ENCODE measurements around the gene ERCC1. TPM values are rescaled to one million over a fixed set of nuclear protein-coding genes. Genes with fewer than 3 reads are reported as not detected.

Gene ERCC1
- total RNA-seq, 1 donor, result 96.3 TPM

DNA sequence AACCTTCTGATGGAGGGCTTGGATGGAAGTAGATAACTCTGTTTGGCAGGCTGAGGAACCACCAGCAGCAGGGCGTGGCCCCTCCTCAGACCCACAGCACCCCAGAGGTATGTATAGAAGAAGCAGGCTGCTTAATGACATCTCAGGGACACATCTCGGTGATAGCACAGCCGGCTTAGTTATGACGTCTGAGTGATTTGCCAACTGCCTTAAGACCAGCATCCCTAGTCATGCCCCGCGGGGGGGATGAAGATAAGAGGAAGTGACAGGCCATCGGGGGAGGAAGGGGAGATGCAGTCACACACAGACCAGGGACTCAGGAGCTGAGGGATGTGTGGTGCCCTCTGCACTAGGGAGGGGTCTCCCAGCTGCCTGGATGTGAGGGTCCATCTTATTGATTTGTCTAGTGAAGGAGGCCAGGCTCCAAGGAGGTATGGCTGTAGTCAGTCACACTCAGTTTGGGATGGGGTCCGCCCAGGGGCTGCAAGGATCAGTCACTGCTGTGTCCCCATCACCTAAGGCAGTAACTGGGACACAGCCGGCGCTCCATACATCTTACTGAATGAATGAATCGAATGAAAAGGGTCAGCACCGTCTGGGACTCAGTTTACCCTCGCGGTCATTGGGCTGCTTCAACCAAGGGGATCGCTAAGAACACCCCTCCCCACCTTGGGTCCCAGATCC is 19.2 kb upstream of the ERCC1 start:
- peak; percentile 69 for DNase-seq (ENCODE audit: insufficient read length, low spot score, missing footprints)
- Histone ChIP-seq H3K27ac (ENCODE audit: low read depth, low read length) (peak overlapping the region; percentile 98), H4K20me1 (ENCODE audit: insufficient read depth, low read length) (no peaks in the 10 kb centered on the region), H3K79me2 (ENCODE audit: insufficient read depth, low read length) (peaks cover 5% of the 10 kb centered on the region), H3K4me3 (ENCODE audit: insufficient read depth, low read length) (peak overlapping the region; percentile 75), H3K27me3 (ENCODE audit: insufficient read depth, low read length) (no peaks in the 10 kb centered on the region), H3K4me2 (ENCODE audit: insufficient read depth, low read length) (peak overlapping the region; percentile 89), H3K9me3 (ENCODE audit: low read depth, low read length) (no peaks in the 10 kb centered on the region), H3K4me1 (ENCODE audit: insufficient read depth, low read length) (peaks cover 31% of the 10 kb centered on the region), H3K36me3 (ENCODE audit: insufficient read depth, low read length) (no peaks in the 10 kb centered on the region), H2AFZ (ENCODE audit: low read length) (no peak overlapping the region)
- TF ChIP-seq, protein P1, sequence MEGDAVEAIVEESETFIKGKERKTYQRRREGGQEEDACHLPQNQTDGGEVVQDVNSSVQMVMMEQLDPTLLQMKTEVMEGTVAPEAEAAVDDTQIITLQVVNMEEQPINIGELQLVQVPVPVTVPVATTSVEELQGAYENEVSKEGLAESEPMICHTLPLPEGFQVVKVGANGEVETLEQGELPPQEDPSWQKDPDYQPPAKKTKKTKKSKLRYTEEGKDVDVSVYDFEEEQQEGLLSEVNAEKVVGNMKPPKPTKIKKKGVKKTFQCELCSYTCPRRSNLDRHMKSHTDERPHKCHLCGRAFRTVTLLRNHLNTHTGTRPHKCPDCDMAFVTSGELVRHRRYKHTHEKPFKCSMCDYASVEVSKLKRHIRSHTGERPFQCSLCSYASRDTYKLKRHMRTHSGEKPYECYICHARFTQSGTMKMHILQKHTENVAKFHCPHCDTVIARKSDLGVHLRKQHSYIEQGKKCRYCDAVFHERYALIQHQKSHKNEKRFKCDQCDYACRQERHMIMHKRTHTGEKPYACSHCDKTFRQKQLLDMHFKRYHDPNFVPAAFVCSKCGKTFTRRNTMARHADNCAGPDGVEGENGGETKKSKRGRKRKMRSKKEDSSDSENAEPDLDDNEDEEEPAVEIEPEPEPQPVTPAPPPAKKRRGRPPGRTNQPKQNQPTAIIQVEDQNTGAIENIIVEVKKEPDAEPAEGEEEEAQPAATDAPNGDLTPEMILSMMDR (IDR thresholded peaks at IDR 0.05; ENCODE audit: extremely low read depth, low read depth, low read length), result no peak

GRCh38 chr19:45442408-45442777 is 18.7 kb upstream of the ERCC1 start:
- TF ChIP-seq, protein P1 (IDR thresholded peaks at IDR 0.05; ENCODE audit: extremely low read depth, low read depth, low read length), result no peak
- Histone ChIP-seq H3K79me2 (ENCODE audit: insufficient read depth, low read length) (peaks cover 5% of the 10 kb centered on the region), H3K27me3 (ENCODE audit: insufficient read depth, low read length) (no peaks in the 10 kb centered on the region), H3K4me2 (ENCODE audit: insufficient read depth, low read length) (peak overlapping the region; percentile 89), H3K36me3 (ENCODE audit: insufficient read depth, low read length) (no peaks in the 10 kb centered on the region), H3K9me3 (ENCODE audit: low read depth, low read length) (no peaks in the 10 kb centered on the region), H3K27ac (ENCODE audit: low read depth, low read length) (peak overlapping the region; percentile 98), H4K20me1 (ENCODE audit: insufficient read depth, low read length) (no peaks in the 10 kb centered on the region), H3K4me3 (ENCODE audit: insufficient read depth, low read length) (no peak overlapping the region), H3K4me1 (ENCODE audit: insufficient read depth, low read length) (peaks cover 31% of the 10 kb centered on the region), H2AFZ (ENCODE audit: low read length) (no peak overlapping the region)
- DNase-seq (ENCODE audit: insufficient read length, low spot score, missing footprints), result peak; percentile 21

DNA sequence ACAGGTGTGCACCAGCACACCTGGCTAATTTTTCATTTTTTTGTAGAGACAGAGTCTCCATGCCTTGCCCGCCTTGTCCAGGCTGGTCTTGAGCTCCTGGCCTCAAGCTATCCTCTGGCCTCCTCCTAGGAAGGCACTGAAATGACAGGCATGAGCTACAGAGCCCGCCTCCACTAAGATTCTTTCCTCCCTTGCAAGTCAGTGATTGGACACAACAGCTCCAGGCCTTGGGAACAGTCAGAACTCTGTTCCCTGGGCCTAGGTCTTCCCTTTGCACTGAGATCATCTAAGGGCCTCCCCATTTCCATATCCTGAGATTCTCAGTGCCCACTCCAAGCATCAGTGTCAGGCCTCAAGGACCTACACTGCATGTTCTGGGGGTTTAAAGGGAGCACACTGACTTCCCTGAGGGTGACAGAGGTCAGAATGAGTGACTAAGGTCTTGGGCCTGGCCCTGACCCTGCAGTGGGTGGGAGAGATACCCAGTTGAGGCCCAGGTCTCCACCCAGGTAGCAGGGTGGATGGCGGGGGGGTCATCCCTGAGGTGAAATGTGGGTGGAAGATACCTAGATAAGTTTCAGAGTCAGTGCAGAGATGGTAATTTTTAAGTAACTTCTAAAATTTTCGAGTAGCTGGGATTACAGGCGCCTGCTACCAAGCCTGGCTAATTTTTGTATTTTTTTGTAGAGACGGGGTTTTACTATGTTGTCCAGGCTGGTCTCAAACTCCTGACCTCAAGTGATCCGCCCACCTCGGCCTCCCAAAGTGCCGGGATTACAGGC is 17.3 kb upstream of the ERCC1 start:
- DNase-seq (ENCODE audit: insufficient read length, low spot score, missing footprints), result peak; percentile 93
- TF ChIP-seq, protein P1 (IDR thresholded peaks at IDR 0.05; ENCODE audit: extremely low read depth, low read depth, low read length), result no peak

DNA sequence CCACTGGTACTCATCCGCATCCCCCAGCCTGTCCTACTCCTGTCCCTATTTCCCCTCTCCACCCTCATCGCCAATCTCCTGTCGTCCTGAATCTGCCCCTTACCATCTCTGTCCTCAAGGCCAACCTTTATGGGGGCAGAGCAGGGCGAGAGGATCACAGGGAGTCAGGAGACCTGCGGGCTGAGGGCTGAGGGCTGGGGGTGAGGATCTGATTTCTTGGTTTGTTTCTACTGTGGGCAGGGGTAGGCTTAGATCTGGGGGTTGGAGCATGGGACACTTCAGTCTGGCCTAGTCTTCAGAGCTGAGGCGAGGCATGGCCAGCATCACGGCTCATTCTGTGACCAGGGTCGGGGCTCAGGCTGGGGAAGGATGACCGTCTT is 16.5 kb upstream of the ERCC1 start:
- peak overlapping the region; percentile 25 for H2AFZ ChIP-seq (ENCODE audit: low read length)
- no peaks in the 10 kb centered on the region for H3K36me3 ChIP-seq (ENCODE audit: insufficient read depth, low read length)
- H3K4me1 ChIP-seq (ENCODE audit: insufficient read depth, low read length), result peaks cover 31% of the 10 kb centered on the region
- H3K4me2 ChIP-seq (ENCODE audit: insufficient read depth, low read length), result peak overlapping the region; percentile 76
- peak overlapping the region; percentile 79 for H3K4me3 ChIP-seq (ENCODE audit: insufficient read depth, low read length)
- peak overlapping the region; percentile 78 for H3K27ac ChIP-seq (ENCODE audit: low read depth, low read length)
- DNase-seq (ENCODE audit: insufficient read length, low spot score, missing footprints), result peak; percentile 66
- no peaks in the 10 kb centered on the region for H3K27me3 ChIP-seq (ENCODE audit: insufficient read depth, low read length)
- H4K20me1 ChIP-seq (ENCODE audit: insufficient read depth, low read length), result no peaks in the 10 kb centered on the region
- peaks cover 5% of the 10 kb centered on the region for H3K79me2 ChIP-seq (ENCODE audit: insufficient read depth, low read length)
- no peaks in the 10 kb centered on the region for H3K9me3 ChIP-seq (ENCODE audit: low read depth, low read length)
- TF ChIP-seq, protein P1 (IDR thresholded peaks at IDR 0.05; ENCODE audit: extremely low read depth, low read depth, low read length), result no peak

More for the DNA sequence above, 17.3 kb upstream of the ERCC1 start:
- H3K27ac ChIP-seq (ENCODE audit: low read depth, low read length), result peak overlapping the region; percentile 78
- no peaks in the 10 kb centered on the region for H3K9me3 ChIP-seq (ENCODE audit: low read depth, low read length)
- no peaks in the 10 kb centered on the region for H4K20me1 ChIP-seq (ENCODE audit: insufficient read depth, low read length)
- no peak overlapping the region for H3K4me2 ChIP-seq (ENCODE audit: insufficient read depth, low read length)
- H2AFZ ChIP-seq (ENCODE audit: low read length), result no peak overlapping the region
- no peak overlapping the region for H3K4me3 ChIP-seq (ENCODE audit: insufficient read depth, low read length)
- no peaks in the 10 kb centered on the region for H3K27me3 ChIP-seq (ENCODE audit: insufficient read depth, low read length)
- H3K4me1 ChIP-seq (ENCODE audit: insufficient read depth, low read length), result peaks cover 31% of the 10 kb centered on the region
- H3K79me2 ChIP-seq (ENCODE audit: insufficient read depth, low read length), result peaks cover 5% of the 10 kb centered on the region
- H3K36me3 ChIP-seq (ENCODE audit: insufficient read depth, low read length), result no peaks in the 10 kb centered on the region
